GM21717 (cell line): ENCODE results near the gene MGAT5.

Experiments used
- ATAC-seq: cut with Tn5 transposase; IDR thresholded peaks from one replicate; pipeline ENCODE4 v1.9.1; 2021; ENCODE audit warnings: mild to moderate bottlenecking, moderate library complexity; ENCODE audit not compliant: unreplicated experiment

Gene MGAT5

DNA sequence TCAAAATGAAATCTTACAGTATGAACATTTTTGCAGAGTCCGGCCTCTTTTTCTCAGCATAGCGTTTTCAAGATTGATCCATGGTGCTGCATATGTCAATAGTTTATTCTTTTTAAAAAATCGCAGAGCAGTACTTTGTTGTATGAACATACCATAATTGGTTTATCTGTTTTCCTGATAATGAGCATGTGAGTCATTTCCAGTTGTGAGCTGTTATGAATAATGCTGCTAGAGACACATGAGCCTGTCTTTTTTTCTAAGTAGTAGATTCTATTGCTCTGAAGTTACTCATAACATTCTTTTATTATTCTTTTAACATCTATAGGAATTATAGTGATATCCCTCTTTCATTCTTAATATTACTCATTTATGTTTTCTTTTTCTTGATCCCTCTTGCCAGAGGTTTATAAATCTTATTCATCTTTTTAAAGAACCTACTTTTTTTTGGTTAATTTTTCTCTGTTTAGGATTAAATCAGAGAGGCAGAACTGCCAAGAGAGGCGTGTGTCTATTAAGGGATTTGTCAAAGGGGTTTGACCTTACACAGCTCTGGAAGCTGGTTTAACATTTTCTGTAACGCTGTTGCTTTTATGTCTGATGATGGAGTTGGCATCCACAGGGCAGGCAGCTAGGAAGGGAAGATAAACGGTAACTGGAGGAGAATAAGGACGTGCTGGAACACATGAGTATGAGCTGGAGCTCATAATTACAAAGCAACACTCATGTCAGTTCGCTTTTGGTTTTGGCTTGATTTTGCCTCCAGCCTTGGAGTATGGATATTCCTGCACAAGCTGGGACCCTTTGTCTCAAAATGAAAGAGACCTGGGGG is 47.4 kb downstream of the MGAT5 start:
- no peak for ATAC-seq

DNA sequence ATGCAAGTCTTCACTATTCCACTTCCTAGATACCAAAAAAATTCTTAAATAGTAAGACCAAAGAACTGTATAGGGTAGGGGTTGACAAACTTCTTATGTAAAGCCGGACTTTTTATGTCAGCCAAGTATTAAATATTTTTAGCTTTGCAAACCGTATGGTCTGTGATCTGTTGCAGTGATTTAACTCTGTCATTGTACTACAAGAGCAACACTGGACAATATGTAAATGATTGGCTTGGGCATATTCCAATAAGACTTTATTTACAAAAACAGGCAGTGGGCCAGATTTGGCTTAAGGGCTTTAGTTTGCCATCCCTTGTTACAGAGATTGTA is 48.0 kb downstream of the MGAT5 start:
- ATAC-seq = no peak

DNA sequence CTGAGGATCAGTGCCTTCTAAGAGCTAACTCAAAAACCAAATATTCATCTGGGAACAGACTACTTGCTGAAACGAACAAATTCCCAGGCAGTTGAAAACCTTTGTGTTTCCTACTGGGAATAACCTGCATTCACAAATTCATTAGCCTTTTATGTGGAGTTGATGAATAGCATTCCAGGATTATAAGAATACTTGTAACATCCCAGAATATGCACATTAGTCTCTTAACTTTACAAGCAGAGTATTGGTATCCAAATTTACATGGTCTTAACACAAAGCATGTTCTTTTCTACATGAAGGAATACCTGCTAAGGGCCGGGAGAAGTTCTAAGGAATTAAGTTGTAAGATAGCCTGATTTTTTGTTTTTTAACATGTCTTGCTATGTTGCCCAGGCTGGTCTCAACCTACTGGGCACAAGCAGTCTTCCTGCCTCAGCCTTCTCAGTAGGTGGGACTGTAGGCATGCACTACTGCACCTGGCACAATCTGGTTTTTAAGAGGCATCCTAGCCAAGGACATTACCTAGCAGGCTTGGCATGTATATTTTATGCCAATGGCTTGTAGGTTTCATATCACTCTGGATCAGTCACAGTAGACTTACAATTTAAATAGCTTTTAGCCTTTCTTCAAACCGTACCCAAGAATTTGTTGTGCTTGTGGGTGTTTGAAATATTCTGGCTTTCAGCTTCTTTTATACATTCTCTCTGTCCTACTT is 50.7 kb downstream of the MGAT5 start:
- no peak for ATAC-seq

DNA sequence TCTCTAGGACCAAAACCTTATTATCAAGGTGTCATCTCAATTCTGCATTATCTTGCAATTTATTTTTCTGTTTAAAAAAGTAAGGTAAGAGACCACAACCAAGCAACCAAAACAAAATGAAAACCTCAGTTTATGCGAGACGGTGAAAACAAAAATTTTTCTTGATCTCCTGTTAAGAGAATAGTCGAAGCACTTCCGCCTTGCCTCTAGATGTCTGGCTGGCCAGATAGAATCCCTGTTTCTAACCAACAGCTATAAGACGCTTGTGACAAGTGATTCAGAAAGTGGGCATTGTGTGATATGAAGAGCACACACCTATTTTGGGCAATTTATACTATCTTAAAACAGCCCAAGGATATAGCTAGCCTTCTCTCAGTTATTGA is 51.2 kb downstream of the MGAT5 start:
- no peak for ATAC-seq

DNA sequence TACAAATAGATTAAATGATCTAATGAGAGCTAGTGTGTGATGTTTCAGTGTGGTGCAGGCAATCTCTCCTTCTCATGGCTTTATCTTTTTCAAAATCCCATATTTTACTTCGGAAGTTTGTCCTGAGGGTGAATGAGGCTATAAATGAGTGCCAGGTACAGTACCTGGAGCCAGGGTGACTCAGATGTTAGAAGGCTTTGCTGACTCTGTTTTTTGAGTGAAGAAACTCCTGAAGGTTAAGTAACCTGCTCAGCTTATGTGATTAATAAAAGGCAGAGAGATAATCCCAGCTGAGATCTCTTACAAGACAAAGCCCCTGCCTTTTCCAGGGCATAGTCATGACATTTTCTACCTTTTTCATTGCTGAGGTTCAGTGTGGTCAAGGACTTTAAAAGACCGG is 52.6 kb downstream of the MGAT5 start:
- ATAC-seq = no peak

DNA sequence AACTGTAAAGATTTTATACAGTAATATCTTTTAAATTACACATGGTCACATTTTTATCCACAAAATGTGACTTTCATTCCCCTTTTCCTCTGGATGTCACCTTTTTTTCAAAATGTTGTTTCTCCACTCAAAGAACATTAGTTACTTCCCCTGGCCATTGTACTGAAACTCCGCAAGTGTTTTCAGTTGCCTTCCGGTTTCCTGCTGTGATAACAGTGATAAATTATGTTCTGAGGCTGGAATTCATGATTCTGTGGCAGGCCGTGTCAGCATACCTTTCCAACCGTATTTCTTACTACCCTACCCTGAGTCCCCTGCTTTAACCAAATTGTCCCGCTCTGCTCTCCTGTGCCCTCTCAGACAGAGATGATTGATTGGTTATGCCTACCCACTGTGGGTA is 53.5 kb downstream of the MGAT5 start:
- ATAC-seq = no peak

DNA sequence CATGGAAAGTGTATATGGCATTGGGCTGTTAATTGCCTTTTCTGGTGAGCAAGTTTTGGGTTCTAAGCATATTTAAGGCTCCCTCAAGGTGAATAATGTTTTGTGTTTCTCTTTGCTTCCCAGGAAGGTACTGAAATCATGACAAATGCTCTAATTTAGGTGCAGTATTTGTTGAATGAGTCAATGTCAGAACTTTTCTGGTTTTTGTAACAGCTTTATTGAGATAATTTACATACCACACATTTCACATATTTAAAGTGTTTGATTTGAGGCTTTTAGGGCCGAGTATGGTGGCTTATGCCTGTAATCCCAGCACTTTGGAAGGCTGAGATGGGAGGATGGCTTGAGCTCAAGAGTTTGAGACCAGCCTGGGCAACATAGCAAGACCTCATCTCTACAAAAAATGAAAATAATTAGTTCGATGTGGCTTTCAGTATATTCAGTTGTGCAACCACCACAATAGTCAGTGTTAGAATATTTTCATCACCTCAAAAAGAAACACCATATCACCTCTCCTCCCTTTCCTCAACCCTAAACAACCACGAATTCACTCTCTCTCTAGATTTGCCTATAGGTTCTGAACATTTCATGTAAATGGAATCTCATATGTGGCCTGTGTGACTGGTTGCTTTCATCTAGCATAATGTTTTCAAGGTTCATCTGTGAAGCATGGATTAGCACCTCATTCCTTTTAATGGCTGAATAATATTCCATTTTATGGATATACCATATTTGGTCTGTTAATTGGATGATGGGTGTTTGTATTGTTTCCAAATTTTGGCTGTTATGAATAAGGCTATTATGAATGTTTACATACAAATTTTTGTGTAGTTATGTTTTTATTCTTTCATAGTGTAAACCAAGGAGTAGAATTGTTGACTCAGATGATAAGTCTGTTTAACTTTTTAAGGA is 54.9 kb downstream of the MGAT5 start:
- no peak for ATAC-seq

DNA sequence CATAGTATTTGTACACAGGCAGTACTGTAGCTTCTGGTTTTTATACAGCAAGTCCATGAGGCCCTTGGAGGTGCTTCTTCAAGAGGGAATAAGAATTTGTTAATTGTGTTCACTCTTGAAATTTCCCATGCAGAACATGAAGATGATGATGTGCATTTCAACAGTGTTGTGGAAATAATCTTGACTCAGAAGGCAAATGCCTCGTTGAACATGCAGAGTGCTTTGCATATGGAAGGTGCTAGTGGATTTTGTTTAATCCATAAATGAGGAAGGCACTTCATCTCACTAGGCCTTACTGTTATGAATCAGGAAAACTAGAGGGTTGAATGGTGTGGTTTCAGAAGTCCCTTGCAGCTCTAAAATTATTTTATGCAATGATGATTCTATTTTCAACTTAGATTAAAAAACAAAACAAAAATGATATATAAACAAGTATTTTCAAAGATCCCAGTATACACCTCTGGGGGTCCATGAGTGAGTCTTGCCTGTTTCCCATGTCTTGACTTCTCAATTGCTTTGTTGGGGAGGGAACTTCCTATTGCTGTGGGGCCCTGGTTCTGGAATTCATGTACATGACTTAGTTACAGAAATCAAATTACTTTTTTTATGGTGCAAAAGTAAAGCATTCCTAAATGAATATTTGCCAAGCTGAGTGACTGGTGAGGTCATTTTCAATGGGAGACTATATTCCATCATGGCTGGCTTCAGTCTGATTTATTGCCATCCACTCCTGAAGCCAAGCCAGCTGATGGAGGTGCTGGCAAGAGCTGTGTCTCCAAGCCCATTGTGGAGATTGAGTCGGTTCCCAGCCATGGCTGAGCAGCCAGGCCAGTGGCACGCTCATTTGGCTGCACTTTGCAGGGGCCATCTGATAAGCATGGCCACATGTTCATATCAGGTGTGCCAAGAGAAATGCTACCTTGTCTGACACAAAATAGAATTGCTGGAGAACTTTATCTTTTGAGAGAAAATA is 56.5 kb downstream of the MGAT5 start:
- no peak for ATAC-seq

DNA sequence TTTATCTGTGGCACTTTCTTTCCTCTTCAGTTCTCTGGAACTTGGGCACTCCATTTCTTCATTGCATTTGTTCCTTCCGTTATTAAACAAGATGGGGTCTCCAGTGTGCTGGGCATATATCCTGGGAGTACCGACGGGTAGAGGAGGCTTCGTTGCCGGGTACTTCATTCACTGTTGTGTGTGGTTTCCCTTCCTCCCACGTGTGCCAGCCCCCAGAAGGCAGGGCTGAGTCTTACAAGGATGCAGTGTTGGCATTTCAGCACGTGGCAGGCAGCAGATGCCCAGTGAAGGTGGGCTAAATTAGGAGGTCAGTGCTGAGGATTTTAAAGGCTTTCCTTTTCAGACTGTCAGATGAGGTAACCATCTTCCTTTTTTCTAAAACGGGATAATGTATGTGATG is 58.6 kb downstream of the MGAT5 start:
- ATAC-seq = no peak

DNA sequence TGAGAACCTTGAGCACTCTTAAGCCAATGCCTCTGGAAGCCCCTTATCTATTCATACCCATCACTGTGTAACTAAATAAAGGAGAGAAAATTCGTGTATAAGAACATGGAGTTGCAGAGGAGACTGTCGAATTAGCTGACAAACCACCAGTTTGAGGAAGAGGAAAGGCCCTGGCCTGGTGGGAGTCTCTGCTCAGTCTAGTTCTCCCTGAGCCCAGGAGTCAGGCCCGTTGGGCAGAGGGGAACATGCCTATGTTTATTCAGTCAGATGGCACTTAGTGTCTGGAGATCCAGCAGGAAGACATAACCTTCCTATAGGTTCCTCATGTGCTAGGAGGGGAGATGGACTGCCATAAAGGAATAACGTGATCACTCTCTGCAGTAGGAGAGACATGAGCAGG is 60.3 kb downstream of the MGAT5 start:
- ATAC-seq = no peak

DNA sequence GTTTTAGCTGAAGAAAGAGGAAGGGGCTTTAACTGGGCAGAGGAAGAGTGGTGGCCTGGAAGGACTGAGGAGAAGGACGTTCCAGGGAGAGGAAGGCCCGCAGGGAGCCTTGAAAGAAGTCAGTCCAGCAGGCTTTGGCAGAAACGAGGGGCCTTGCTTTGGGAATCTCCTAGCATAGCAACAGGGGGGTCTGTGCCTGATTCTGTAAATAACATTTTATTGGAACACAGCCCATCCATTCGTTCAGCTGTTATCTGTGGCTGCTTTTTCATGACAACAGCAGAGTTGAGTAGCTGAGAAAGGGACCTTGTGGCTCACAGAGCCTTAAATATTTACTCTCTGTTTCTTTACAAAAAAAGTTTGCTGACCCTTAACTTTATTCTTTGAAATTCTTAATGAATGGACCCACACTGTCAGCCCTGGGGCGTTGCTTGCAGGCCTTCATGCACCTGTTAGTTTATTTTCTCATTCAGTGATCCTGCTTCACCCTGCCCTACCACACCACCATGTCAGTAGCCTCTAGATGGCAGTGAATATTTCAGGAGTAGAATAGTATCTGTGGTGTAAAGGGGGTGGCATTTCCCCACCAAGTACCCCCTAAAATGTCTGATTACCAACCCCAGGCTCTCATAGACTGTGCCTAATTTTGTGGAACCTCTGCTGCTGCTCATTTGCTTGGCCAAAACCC is 61.0 kb downstream of the MGAT5 start:
- no peak for ATAC-seq

DNA sequence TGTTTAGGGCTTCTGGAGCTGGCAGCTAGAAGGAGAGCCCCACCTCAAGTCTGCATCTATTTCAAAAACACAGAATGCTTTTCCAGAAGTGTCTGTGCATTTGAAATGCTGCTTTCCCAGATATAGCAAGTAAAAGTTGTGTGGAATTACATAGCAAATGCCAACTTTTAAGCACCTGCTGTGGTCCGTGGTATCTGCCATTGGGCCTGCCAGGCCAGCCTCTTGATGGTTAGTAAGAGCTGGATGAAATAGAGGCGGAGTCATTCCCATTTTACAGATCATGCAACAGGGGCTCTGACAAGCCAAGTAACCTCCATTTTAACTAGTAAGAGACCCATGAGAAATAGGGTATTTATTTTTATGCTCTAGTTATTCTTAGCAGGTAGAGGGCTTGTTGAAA is 61.6 kb downstream of the MGAT5 start:
- no peak for ATAC-seq

DNA sequence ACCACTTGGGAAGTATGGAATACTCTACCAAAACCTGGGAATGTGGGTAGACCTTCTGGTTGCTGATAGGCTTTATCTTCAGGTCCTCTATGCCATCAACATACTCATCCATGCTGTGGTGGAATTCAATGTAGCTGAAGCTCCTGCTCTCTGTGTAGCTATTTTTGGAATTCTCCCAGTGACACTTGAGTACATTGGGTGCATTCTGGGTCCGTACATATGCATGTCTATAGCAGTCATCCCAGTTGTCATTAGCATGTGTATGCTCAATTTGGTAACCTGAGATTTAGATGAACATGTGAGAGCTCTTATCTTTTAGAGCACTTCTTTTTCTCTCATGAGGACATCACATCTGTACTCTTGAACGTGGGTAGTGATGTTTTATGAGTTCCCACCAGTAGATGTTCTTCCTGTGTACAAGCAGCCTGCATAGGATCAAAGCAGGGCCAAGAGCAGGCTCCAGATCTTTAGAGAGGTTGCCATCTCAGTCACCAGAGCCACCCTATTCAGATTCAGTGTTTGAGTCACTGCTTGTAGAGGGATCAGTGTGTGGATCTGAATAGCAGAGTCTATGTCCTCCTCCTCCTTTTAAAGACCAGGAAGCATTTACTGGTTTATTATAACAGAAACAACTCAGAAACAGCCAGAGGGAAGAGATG is 65.9 kb downstream of the MGAT5 start:
- no peak for ATAC-seq

DNA sequence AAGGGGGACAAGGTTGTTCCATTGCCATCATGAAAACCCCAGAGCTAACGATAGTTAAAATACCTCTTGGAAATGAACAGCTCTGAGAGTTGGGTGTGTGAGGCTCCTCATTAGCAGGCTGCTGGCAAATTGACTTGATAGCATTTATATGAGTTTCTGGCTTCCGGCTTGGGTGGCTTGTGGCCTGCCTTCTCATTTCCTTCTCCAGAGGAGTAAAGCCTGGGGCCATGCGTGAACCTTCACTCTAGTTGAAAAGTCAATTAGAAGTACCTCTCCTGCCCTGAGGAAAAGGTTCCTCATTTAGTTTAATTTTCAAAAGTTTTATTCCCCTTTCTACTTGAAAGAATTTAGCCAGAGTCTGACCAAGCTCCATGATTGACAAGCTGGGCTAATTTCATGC is 67.1 kb downstream of the MGAT5 start:
- ATAC-seq = no peak

DNA sequence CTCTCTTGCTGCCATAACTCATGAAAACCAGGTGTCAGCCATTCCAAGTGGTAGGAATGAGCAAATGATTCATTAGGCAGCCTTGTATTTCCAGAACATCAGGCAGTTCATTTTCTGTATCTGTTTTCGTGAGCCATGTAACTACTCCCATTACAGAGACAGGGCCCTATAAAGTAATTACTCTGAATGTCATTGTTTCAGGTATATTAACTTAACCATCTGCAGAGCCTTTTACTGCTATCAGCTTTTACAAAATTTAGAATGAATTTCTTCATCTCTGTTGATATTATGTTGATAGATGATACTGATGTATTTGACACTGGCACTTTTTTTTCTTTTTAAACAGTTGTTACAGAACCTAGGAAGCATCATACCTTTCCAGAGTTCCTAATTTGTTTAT is 69.9 kb downstream of the MGAT5 start:
- no peak for ATAC-seq

DNA sequence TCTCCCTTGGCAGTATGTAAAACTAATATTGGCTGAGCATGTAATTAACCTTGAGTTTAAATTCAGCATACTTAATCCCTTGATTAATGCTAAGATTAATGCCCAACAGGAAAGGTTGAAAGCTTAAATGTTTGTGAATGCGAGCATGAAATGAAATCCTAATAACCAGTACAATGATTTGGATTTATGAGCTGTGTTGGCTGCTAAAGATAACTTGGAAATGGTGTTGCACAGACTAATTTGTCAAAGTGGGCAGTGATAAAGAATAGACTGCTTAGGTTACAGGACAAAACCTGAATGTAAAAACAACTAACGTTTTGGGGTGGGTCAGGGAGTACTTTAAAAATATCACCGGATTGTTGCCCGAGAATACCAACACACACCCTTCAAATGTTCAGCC is 70.6 kb downstream of the MGAT5 start:
- no peak for ATAC-seq

DNA sequence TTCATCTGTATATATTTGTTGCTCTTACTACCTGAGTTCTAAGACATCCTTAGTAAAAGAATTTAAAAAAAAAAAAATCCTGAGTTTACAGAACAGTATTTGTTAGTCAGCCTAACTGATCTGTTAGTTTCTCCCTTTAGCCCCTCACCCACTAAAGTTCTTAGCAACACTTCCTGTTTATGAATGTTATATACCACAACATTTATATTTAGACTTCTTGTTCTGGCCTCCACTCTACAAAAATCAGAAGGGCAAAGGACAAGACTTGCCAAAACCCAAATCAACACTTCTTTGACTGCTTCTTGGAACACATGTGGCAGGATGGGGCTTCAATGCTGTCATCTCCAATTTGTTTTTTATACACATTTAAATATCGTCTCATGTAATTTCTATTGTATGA is 71.1 kb downstream of the MGAT5 start:
- no peak for ATAC-seq

DNA sequence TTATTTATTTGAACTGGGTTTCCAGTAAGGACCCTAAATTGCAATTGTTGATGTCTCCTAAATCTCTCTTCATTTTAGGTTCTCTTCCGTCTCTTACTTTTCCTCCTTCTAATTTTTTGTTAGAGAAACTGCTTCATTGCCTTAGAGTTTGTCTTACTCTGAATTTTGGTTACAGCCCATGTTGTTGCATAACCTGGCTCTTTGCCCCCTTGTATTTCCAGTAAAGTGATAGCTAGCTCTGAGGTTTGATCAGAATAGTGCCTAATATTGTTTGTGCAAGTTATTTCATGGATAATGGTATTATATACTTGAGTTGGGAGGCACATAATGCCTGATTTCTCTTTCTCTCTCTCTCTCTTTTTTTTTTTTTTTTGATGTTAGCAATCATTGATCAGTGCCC is 71.8 kb downstream of the MGAT5 start:
- ATAC-seq = no peak

DNA sequence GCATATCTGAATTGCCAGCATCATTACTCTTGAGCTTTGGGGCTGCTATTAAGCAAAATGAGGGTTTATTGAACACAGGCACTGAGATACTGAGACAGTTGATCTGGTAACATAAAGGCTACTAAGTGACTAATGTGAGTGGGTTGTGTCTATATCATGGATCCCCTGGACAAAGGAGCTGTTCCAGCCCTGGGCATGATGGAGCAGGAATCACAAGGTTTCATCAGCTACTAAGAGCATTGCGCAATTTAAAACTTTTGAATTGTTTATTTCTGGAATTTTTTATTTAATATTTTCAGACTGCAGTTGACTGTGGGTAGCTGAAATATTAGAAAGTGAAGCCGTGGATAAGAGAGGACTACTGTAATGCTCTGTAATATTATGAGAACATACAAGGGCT is 73.5 kb downstream of the MGAT5 start:
- no peak for ATAC-seq
